Spleen (tissue), 11 donors: Measurements from ENCODE around the gene TBC1D22A. TPM values are rescaled to one million over a fixed set of nuclear protein-coding genes. Genes with fewer than 3 reads are reported as not detected.

ENCODE experiments used
- DNase-seq: peaks from one replicate; pipeline ENCODE4 v3.0.0-alpha.2; 2020
- H3K27ac ChIP-seq, 8 donors: fragments of 200-600 bp; sonication (generic) in 7 of 8; 1 replicate in 4 of 8; 2 replicates in 4 of 8; pipeline versions ENCODE4 v1.5.0 to v1.8.0; 2016 to 2021; ENCODE audit warnings: inconsistent platforms in 4 of 8, mild to moderate bottlenecking in 4 of 8, moderate library complexity in 1 of 8
- H3K27me3 ChIP-seq, 7 donors: fragments of 200-600 bp; sonication (generic) in 6 of 7; replicated peaks in 1 of 7; 1 replicate in 4 of 7; 2 replicates in 3 of 7; pipeline versions ENCODE4 v1.5.0 to v1.8.0; 2016 to 2021; ENCODE audit warnings: inconsistent platforms in 3 of 7, mild to moderate bottlenecking in 1 of 7
- H3K36me3 ChIP-seq, 6 donors: fragments of 200-600 bp; sonication (generic) in 5 of 6; 1 replicate in 4 of 6; 2 replicates in 2 of 6; pipeline versions ENCODE4 v1.5.0 to v1.8.0; 2016 to 2021; ENCODE audit warnings: inconsistent platforms in 2 of 6
- H3K4me1 ChIP-seq, 6 donors: fragments of 200-600 bp; sonication (generic) in 5 of 6; 1 replicate in 3 of 6; 2 replicates in 3 of 6; pipeline versions ENCODE4 v1.5.0 to v1.8.0; 2016 to 2021; ENCODE audit warnings: inconsistent platforms in 3 of 6
- H3K4me3 ChIP-seq, 8 donors: fragments of 200-600 bp; sonication (generic) in 7 of 8; 1 replicate in 4 of 8; 2 replicates in 4 of 8; pipeline versions ENCODE4 v1.5.0 to v1.8.0; 2016 to 2021; ENCODE audit warnings: inconsistent platforms in 4 of 8, mild to moderate bottlenecking in 4 of 8, moderate library complexity in 2 of 8
- H3K9me3 ChIP-seq, 8 donors: fragments of 200-600 bp; sonication (generic) in 7 of 8; 1 replicate in 4 of 8; 2 replicates in 4 of 8; pipeline versions ENCODE4 v1.5.0 to v1.8.0; 2016 to 2021; ENCODE audit warnings: inconsistent platforms in 4 of 8
- POLR2A ChIP-seq, 3 donors: fragments of 450-650 bp; IDR thresholded peaks; one replicate each; pipeline ENCODE4 v1.5.1; 2017; ENCODE audit warnings: antibody characterized with exemption in 3 of 3, mild to moderate bottlenecking in 1 of 3
- POLR2AphosphoS5 ChIP-seq, 3 donors: sonication (generic); formaldehyde crosslinking; IDR thresholded peaks; one replicate each; pipeline ENCODE4 v1.5.1; 2017; ENCODE audit warnings: antibody characterized with exemption in 3 of 3
- WGBS, 5 donors: extraction: QIAGEN DNeasy Blood & Tissue Kit in 3 of 5; methylation state at CpG; one replicate each; pipeline versions ENCODE4 v1.1.5 to v1.1.7; 2013 to 2018; 5-methylcytosine and 5-hydroxymethylcytosine counted together
- intact Hi-C: fragments of 100-400 bp; cut with DNase I; formaldehyde crosslinking; loops from one replicate; pipeline ENCODE4 v1.15.0; 2023; ENCODE audit warnings: low total_unique reads
- polyA plus RNA-seq, 3 donors: library from polyadenylated mRNA; stranded (reverse); fragments of 200-250 nt; gene quantifications; one replicate each; pipeline ENCODE4 v1.2.1, GENCODE V29; 2013
- total RNA-seq, 7 donors: library from RNA; depleted of rRNA in 3 of 7; stranded (reverse); fragments of >200 nt in 3 of 7; fragmentation: NEBNext Ultra II Directional in 4 of 7; extraction: Animal tissue kit (Norgen Biotek cat#: 25700) in 4 of 7; gene quantifications; one replicate each; pipeline versions ENCODE4 v1.1.0 to v1.2.1, GENCODE V29; 2016 to 2021
- TF ChIP-seq, protein P1 (sequence below), 11 experiments: fragments of 200-600 bp in 7 of 11; fragments of 450-650 bp in 4 of 11; sonication (generic) in 4 of 11; IDR thresholded peaks in 8 of 11; conservative IDR thresholded peaks in 3 of 11; 1 replicate in 7 of 11; 2 replicates in 4 of 11; pipeline versions ENCODE4 v1.4.0 to v1.8.0; 2016 to 2021; ENCODE audit warnings: antibody characterized with exemption in 11 of 11, inconsistent platforms in 4 of 11, mild to moderate bottlenecking in 1 of 11
- donor health status: healthy with polysubstance abuse.
- donor health status: DM: no; HTN: no; CAD: no; lungs with moderate emphysema.
- donor health status: DM: no; HTN: no; CAD: no.
- donor health status: Bipolar disorder and iron deficiency.
- donor health status: healthy.
- donor health status: DM: no; HTN: no; CAD: no.
- donor health status: DM: yes; HTN: yes; CAD: no.

TBC1D22A gene
- total and polyA plus RNA-seq, 10 donors, result 17.2 to 66.9 (median 49.6) TPM

DNA sequence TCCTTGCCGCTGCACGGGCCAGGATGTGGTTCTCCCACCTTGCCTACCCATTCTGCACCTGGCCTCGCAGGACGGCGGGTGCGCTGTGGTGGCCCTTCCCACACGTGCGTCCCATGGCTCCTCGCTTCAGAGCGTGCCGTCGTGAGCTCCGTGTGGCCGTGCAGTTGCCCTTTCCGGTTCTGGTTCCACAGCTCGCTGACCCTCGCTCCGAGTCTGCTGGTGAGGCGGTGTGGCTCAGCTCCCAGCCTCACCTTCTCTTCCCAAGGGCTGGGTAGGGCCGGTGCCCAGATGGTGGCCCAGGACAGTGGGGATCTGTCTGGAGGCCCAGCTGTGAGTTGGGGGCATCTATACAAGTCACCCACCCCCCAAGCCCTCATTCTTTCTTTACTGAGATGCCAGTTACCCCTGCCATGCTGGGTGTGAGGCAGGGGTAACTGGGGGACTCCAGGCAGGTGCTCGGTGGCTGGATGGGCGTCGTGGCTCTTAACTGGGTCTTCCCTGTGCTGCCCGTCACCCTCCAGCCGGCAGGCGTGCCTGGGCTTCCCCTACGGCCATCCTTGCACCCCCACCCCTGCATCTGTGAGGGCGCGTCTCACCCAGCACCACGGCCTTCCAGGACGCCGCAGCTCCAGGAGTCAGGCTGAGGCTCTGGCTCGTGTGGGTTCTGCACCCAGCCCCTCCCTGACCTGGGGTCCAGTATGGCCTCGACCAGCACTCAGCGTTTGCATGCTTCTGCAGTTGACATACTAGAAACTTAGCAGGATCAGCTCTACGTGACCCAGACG is 395.2 kb downstream of the TBC1D22A start:
- peak in 1 of 3 donors; percentile 15 for TF ChIP-seq POLR2AphosphoS5 (IDR thresholded peaks at IDR 0.05)
- TF ChIP-seq, protein P1, sequence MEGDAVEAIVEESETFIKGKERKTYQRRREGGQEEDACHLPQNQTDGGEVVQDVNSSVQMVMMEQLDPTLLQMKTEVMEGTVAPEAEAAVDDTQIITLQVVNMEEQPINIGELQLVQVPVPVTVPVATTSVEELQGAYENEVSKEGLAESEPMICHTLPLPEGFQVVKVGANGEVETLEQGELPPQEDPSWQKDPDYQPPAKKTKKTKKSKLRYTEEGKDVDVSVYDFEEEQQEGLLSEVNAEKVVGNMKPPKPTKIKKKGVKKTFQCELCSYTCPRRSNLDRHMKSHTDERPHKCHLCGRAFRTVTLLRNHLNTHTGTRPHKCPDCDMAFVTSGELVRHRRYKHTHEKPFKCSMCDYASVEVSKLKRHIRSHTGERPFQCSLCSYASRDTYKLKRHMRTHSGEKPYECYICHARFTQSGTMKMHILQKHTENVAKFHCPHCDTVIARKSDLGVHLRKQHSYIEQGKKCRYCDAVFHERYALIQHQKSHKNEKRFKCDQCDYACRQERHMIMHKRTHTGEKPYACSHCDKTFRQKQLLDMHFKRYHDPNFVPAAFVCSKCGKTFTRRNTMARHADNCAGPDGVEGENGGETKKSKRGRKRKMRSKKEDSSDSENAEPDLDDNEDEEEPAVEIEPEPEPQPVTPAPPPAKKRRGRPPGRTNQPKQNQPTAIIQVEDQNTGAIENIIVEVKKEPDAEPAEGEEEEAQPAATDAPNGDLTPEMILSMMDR (IDR thresholded peaks at IDR 0.05 in 8 of 11, conservative IDR thresholded peaks at IDR 0.05 in 3 of 11), result no peak
- Histone ChIP-seq H3K27ac (no peak overlapping the region), H3K4me3 (no peak overlapping the region), H3K36me3 (peaks cover 0 to 64% (median 5%) of the 10 kb centered on the region in 6 donors), H3K27me3 (no peaks in the 10 kb centered on the region), H3K4me1 (peaks cover 0 to 18% (median 4%) of the 10 kb centered on the region in 6 donors), H3K9me3 (peaks cover 0 to 4% (median 0%) of the 10 kb centered on the region in 8 donors)
- intact Hi-C loops, result no loop called here
- 95 to 98% (median 96%) methylated on average over 29 to 37 of the region's 37 CpGs for WGBS, 5 donors
- DNase-seq, result no peak

DNA sequence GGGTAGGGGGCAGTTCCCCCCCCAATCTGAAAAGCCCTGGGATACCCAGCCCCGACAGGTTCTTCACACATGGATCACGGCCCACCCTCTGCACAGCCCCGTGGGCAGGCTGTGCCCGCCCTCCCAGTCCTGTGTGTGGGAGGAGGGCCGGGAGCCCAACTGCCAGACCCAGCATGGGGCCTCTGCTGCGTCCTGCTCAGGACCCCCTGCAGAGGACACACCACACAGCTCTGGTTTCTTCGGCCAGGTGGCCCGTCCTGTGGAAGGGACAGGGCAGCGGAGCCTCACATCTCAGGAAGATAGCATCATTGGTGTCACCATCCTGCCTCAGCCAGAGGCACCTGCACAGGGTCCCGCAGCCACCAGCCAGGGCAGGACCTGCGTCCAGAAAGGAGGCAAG is 396.0 kb downstream of the TBC1D22A start:
- intact Hi-C loops, result no loop called here
- DNase-seq, result peak; percentile 41
- no peaks in the 10 kb centered on the region for H3K9me3 ChIP-seq
- no peaks in the 10 kb centered on the region for H3K27me3 ChIP-seq
- H3K4me1 ChIP-seq, result peaks cover 0 to 20% (median 6%) of the 10 kb centered on the region in 6 donors
- peaks cover 0 to 67% (median 5%) of the 10 kb centered on the region in 6 donors for H3K36me3 ChIP-seq
- TF ChIP-seq POLR2AphosphoS5 (IDR thresholded peaks at IDR 0.05), result peak in 1 of 3 donors; percentile 18
- TF ChIP-seq, protein P1 (IDR thresholded peaks at IDR 0.05 in 8 of 11, conservative IDR thresholded peaks at IDR 0.05 in 3 of 11), result no peak
- no peak overlapping the region for H3K4me3 ChIP-seq
- WGBS, 5 donors, result 90 to 94% (median 92%) methylated on average over 6 to 11 of the region's 11 CpGs
- no peak overlapping the region for H3K27ac ChIP-seq

DNA sequence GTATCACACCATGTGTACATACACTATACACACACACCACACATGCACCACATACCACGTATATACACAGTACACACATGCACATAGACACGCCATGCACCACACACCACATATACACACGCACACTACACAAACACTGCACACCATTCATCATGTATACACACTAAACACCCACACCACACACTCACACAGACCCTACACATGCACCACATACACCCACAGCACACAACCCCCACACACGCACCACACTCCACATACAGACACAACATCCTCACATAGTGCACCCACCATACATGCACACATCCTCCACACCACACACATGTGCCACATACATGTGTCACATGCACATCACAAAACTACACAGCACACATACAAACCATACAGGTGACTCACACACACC is 397.1 kb downstream of the TBC1D22A start:
- peaks cover 0 to 20% (median 5%) of the 10 kb centered on the region in 6 donors for H3K4me1 ChIP-seq
- no peaks in the 10 kb centered on the region for H3K27me3 ChIP-seq
- 95 to 97% (median 96%) methylated on average over 4 of the region's 4 CpGs for WGBS, 5 donors
- intact Hi-C loops, result no loop called here
- no peak for TF ChIP-seq POLR2AphosphoS5 (IDR thresholded peaks at IDR 0.05)
- no peak for TF ChIP-seq POLR2A (IDR thresholded peaks at IDR 0.05)
- TF ChIP-seq, protein P1 (IDR thresholded peaks at IDR 0.05 in 8 of 11, conservative IDR thresholded peaks at IDR 0.05 in 3 of 11), result no peak
- H3K9me3 ChIP-seq, result no peaks in the 10 kb centered on the region
- no peak overlapping the region for H3K27ac ChIP-seq
- peaks cover 0 to 78% (median 7%) of the 10 kb centered on the region in 6 donors for H3K36me3 ChIP-seq
- DNase-seq, result peak; percentile 8
- no peak overlapping the region for H3K4me3 ChIP-seq

DNA sequence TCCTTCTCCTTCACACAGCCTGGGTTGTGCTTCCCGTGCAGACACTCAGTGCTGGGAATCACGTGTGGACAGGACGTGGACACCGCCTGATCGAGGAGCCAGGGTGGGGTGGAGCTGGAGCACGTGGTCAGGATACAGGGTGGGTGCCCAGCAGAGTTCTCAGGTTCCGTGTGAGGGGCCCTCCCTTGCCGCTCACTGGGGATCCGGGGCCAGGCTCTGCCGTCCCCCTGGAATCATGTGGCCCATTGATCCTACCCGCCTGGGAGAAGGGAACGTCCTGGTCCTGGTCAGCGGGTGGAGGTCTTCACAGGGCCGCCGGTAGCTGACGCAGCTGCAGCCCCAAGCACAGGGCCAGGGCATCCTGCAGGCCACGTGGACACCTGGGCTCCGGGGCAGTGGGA is 397.7 kb downstream of the TBC1D22A start:
- WGBS, 5 donors, result 86 to 96% (median 95%) methylated on average over 7 to 18 of the region's 18 CpGs
- DNase-seq, result peak; percentile 76
- TF ChIP-seq, protein P1 (IDR thresholded peaks at IDR 0.05 in 8 of 11, conservative IDR thresholded peaks at IDR 0.05 in 3 of 11), result no peak
- TF ChIP-seq POLR2A (IDR thresholded peaks at IDR 0.05) (no peak), POLR2AphosphoS5 (IDR thresholded peaks at IDR 0.05) (no peak)
- no peaks in the 10 kb centered on the region for H3K9me3 ChIP-seq
- no peaks in the 10 kb centered on the region for H3K27me3 ChIP-seq
- intact Hi-C loops, result no loop called here
- peaks cover 0 to 20% (median 10%) of the 10 kb centered on the region in 6 donors for H3K4me1 ChIP-seq
- peaks cover 0 to 83% (median 7%) of the 10 kb centered on the region in 6 donors for H3K36me3 ChIP-seq
- no peak overlapping the region for H3K27ac ChIP-seq
- H3K4me3 ChIP-seq, result no peak overlapping the region
